GM13977 (cell line): ENCODE data around the gene MAGEA10.
"Not testable (repeated sequence)": the region's sequence is repeated elsewhere in the genome, so short reads cannot be mapped to it uniquely, and the experiment has no call there.

Experiments
- DNase-seq: peaks from one replicate; pipeline ENCODE4 v3.0.0; 2012; ENCODE audit warnings: low spot score
- in situ Hi-C: fragments of 300-500 bp; cut with MboI; formaldehyde crosslinking; loops from one replicate; pipeline ENCODE4 v1.12.0; 2022; ENCODE audit warnings: low sequenced_read_pairs, low pct_unique_long_range_greater_than_20kb, mixed read lengths, inconsistent platforms; ENCODE audit not compliant: unreplicated experiment
- TF ChIP-seq, protein P1 (sequence below): IDR thresholded peaks from 2 replicates; pipeline ENCODE4 v1.5.1; 2012; ENCODE audit warnings: mild to moderate bottlenecking, control low read depth; ENCODE audit not compliant: insufficient read depth; ENCODE audit errors: extremely low read depth, missing control alignments

The MAGEA10 gene

DNA sequence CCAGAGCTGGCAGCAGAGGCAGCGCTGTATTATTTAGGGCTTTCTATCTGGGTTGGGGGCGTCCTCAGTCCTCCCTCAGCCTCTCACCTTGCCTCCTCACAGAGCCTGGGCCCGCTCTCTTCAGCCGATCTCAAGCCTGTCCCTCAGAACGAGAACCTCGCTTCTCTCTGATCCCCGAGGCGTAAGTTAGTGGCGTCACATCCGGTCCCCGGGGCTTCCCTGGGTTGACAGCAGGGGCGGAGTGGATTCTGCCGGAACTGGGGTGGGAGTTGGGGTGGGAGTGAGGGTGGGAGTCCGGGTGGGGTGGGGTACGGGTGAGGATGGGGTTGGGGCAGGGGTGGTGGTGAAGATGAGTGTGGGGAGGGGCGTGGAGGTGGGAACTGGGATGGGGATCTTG is at the start of gene MAGEA10:
TSS of gene MAGEA10 (minus strand) at position 190 of the 397 bp plus-strand sequence. CDS start 2,957 bp downstream, outside the sequence.
- no peak for DNase-seq
- in situ Hi-C loops, result no loop called here
- TF ChIP-seq, protein P1, sequence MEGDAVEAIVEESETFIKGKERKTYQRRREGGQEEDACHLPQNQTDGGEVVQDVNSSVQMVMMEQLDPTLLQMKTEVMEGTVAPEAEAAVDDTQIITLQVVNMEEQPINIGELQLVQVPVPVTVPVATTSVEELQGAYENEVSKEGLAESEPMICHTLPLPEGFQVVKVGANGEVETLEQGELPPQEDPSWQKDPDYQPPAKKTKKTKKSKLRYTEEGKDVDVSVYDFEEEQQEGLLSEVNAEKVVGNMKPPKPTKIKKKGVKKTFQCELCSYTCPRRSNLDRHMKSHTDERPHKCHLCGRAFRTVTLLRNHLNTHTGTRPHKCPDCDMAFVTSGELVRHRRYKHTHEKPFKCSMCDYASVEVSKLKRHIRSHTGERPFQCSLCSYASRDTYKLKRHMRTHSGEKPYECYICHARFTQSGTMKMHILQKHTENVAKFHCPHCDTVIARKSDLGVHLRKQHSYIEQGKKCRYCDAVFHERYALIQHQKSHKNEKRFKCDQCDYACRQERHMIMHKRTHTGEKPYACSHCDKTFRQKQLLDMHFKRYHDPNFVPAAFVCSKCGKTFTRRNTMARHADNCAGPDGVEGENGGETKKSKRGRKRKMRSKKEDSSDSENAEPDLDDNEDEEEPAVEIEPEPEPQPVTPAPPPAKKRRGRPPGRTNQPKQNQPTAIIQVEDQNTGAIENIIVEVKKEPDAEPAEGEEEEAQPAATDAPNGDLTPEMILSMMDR, result no peak

DNA sequence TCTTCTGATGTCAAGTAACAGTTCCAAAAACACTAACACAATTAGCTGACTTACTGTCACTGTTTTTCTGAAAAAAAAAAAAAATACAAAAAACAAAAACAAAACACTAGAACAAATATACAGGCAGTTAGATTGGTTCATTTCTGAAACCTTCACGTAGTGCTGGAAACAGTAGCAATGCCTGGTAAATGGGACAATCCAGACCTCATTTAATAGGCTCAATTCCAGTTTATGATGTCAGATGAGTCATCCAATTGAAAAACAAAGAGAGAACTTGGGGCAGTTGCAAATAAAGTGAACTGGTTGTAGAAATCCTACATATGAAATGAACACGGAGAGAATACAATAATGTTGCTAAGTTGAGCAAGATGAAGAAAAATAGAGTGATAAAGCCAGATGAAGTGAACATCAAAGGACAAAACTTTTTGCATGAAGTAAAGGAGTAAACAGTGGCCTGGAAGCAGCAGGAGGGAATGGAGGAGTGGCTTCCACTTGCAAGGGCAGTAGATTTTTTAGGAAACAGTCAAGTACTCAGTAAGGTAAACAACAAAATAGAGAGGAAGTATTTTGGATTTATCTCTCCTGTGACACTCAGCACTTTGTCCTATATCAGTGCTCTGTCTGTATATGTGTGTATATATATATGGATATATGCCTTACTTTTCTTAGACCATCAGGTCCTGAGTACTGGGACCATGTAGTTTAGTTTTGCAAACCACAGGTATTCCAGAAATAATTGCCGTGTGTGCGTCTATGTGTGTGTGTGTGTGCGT is 39.3 kb upstream of the MAGEA10 start:
- no peak for DNase-seq
- in situ Hi-C loops, result no loop called here
- TF ChIP-seq, protein P1, result no peak

DNA sequence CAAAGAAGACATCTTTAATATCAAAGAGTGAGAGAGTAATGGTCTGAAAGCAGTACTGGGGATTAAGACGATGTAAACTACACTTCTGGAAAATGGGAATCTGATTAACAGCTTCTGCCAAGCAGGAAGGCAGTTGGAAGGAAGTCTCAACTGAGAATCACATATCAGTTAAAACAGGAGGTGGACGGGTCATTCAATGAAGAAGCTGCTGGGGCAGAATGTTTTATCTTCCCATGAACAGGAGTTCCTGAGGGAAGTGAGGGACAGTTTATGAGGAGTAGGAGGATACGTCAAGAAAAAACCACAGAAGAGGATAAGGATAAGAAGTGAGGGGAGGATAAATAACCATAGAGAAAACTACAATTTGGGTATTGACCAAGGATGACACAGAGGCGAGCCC is 38.7 kb upstream of the MAGEA10 start:
- no peak for DNase-seq
- in situ Hi-C loops, result no loop called here
- TF ChIP-seq, protein P1, result no peak

DNA sequence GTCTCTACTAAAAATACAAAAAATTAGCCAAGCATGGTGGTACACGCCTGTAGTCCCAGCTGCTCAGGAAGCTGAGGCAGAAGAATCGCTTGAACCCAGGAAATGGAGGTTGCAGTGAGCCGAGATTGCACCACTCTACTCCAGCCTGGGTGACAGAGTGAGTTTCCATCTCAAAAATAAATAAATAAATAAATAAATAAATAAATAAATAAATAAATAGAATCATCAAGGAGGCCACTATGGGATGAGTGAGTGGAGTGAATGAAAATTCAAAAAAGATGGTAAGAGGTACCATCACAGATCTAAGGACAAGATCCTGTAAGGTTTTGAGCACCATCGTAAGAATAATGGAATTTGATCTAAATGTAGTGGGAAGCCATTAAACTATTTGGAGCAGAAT is 37.5 kb upstream of the MAGEA10 start:
- in situ Hi-C loops, DNase-seq: not testable (repeated sequence)

DNA sequence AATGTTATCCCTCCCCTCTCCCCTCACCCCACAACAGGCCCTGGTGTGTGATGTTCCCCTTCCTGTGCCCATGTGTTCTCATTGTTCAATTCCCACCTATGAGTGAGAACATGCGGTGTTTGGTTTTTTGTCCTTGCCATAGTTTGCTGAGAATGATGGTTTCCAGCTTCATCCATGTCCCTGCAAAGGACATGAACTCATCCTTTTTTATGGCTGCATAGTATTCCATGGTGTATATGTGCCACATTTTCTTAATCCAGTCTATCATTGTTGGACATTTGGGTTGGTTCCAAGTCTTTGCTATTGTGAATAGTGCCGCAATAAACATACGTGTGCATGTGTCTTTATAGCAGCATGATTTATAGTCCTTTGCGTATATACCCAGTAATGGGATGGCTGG is 35.5 kb upstream of the MAGEA10 start:
- DNase-seq, in situ Hi-C loops: not testable (repeated sequence)

DNA sequence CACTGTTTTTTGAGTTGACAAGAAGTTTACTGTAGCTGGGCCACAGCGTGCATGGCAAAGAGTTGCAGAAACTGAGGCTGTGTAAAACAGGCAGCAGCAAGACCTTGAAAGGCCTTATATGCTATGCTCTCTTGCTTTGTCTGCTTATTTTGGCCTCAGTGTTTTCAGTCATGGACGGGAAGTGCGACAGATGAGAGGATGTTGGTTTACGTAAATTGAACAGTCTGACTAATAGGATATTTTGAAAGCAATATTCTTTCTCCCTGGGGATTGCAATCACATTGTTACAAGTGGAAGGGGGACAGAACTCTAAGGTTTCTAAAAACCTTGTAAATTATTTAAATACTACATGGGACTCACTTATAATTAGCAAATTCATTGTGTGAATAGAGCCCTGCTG is 32.2 kb upstream of the MAGEA10 start:
- in situ Hi-C loops, result no loop called here
- DNase-seq, result no peak
- TF ChIP-seq, protein P1, result no peak

DNA sequence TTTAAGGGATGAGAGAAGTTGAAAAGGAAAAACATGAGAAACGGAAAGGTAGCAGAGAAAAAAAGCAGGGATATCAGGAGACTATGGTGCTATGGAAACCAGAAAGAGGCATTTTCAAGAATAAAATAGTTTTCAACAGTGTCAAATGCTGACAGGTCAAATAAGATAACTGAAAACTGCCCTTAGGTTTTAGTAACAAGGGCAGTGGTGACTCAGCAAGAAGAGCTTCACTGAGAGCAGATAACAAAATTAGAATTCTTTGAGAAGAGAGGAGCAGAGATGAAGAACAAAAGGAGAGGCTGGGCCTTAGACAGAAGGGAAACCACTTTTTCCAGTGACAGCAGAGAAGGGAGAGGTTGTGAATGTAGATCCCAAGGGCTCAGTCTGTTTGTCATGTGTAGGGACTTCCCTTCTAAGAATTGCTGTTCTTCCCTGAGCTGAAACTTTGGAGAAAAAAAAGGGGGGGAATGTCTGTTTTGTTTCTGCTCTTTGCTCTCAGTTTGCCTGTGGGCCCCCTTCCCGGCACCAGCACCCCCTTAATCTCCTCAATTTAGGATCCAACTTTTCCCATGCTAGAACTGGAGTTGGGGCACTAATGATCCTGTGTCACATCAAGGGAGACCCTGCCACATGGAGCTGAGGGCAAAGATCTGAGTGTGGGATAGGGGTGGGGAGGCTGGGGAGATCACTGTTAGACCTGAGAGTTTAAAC is 26.8 kb upstream of the MAGEA10 start:
- in situ Hi-C loops, result no loop called here
- TF ChIP-seq, protein P1, result no peak
- no peak for DNase-seq

DNA sequence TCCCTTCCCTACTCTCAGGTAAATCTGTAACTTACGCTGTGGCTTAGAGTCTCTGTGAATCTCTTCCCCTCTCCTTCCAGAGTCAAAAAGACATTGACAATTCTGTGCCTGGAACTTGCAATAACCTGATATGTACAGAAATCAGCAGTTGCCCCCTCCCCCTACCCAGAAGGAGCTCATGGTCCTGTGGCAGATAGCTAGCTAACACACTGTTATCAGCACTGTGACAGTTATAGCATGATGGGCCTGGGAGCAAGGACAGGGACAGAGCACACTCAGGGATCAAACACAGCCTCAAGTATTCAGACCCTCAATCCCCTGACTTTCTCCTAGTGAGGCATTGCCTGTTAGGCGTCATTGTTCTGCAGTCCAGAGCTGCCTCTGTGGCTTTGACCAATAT is 18.7 kb upstream of the MAGEA10 start:
- TF ChIP-seq, protein P1, result no peak
- no peak for DNase-seq
- in situ Hi-C loops, result no loop called here
